Fibroblast of villous mesenchyme (primary cell): ENCODE measurements around the gene IL15. TPM values are rescaled to one million over a fixed set of nuclear protein-coding genes. Genes with fewer than 3 reads are reported as not detected.
A peak's percentile ranks its signal among the peaks of the same experiment; 100 is the strongest.

ENCODE experiments used
- DNase-seq: peaks from one replicate; pipeline ENCODE4 v3.0.0-alpha.2; 2010; ENCODE audit warnings: low read depth
- H3K4me3 ChIP-seq: 2 replicates; pipeline ENCODE4 v1.5.1; 2011; ENCODE audit warnings: low read depth, mild to moderate bottlenecking, low read length
- total RNA-seq: library from RNA; depleted of rRNA; stranded (reverse); fragments of >200 nt; gene quantifications from 2 replicates; pipeline ENCODE4 v1.2.3, GENCODE V29; 2012
- TF ChIP-seq, protein P1 (sequence below): IDR thresholded peaks from 2 replicates; pipeline ENCODE4 v1.5.1; 2012; ENCODE audit warnings: low read depth, mild to moderate bottlenecking, low read length; ENCODE audit not compliant: insufficient read depth

Gene IL15
- total RNA-seq, 1 donor = 9.5 TPM

DNA sequence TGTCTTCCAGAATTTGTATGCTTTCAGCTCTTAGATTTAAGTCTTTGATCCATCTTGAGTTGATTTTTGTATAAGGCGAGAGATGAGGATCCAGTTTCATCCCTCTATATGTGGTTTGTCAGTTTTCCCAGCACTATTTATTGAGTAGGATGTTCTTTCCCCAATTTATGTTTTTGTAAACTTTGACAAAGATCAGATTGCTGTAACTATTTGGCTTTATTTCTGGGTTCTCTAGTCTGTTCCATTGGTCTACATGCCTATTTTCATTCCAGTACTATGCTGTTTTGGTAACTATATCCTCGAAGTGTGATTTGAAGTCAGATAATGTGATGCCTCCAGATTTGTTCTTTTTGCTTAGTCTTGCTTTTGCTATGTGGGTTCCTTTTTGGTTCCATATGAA, 60.7 kb downstream of the IL15 start:
- TF ChIP-seq, protein P1, sequence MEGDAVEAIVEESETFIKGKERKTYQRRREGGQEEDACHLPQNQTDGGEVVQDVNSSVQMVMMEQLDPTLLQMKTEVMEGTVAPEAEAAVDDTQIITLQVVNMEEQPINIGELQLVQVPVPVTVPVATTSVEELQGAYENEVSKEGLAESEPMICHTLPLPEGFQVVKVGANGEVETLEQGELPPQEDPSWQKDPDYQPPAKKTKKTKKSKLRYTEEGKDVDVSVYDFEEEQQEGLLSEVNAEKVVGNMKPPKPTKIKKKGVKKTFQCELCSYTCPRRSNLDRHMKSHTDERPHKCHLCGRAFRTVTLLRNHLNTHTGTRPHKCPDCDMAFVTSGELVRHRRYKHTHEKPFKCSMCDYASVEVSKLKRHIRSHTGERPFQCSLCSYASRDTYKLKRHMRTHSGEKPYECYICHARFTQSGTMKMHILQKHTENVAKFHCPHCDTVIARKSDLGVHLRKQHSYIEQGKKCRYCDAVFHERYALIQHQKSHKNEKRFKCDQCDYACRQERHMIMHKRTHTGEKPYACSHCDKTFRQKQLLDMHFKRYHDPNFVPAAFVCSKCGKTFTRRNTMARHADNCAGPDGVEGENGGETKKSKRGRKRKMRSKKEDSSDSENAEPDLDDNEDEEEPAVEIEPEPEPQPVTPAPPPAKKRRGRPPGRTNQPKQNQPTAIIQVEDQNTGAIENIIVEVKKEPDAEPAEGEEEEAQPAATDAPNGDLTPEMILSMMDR = no peak
- peak; percentile 70 for DNase-seq
- no peak overlapping the region for H3K4me3 ChIP-seq

DNA sequence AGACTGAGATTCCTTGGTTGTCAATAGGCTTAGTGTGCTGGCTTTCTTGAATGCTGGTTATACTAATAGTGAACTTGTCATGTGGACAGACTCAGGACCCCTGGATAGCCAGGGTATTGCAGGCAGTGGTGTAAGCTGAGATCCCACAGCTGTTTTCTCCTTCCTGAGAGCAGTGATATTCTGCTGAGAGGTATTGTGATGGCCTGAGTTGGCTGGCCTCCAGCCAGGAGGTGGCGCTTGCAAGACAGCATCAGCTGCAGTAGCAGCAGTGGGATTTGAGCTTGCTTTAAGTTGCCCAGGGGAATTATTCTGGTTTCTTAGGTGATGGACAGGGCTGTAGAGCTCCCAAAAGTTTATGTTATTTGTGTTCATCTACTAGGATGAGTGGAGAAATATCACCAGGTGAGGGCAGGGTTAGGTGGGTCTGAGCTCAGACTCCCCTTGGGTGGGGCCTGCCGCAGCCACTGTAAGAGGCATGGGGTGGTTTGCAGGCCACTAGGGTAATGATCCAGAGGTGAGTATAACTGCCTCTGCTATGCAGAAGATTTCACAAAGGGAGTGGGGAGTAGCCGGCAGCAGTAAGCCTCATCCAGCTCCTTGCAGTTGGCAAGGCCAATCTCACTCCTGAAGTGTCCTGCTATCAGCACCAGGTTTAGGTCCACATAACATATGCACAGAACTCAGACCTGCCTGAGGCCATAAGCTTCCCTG, 66.2 kb downstream of the IL15 start:
- TF ChIP-seq, protein P1 = no peak
- no peak for DNase-seq
- H3K4me3 ChIP-seq = no peak overlapping the region

DNA sequence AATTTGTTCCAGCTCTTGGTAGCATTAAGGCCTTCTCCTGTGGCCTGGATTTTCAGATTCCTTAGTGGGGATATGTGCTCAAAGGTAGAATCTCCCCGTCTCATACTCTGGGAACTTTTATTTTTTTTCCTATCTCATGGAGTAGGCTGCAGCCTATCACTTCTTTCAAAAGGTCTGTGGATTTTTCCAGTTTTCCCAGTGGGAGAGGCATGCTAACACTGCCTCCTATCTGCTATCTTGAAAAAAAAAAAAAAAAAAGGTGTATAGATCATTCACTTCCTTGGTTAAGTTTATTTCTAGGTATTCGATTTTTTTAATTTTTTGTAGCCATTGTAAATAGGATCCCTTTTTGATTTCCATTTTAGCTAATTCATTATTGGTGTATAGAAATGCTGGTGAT, 67.1 kb downstream of the IL15 start:
- DNase-seq = no peak
- no peak overlapping the region for H3K4me3 ChIP-seq
- TF ChIP-seq, protein P1 = peak; percentile 34

DNA sequence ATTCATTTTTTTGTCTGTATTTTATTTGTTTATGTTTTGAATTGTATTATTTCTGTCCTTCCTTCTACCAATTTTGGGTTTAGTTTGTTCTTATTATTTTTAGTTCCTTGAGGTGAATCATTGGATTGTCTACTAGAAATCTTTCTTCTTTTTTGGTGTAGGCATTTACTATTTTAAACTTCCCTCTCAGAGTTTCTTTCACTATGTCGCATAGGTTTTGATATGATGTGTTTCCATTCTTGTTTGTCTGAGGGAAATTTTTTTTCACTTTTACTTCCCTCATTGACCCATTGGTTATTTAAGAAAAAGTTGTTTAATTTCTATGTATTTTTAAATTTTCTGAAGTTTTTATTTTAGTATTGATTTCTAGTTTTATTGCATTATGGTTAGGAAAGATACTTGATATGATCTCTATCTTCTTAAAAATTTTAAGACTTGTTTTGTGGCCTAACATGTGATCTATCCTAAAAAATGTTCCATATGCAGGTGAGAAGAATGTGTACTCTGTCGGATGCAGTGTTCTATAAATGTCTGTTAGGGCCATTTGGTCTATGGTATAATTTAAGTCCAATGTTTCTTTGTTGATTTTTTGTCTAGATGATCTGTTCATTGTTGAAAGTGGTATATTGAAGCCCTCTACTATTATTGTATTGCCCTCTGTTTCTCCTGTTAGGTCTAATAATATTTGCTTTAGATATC, 68.8 kb downstream of the IL15 start:
- H3K4me3 ChIP-seq = no peak overlapping the region
- no peak for DNase-seq
- TF ChIP-seq, protein P1 = no peak

DNA sequence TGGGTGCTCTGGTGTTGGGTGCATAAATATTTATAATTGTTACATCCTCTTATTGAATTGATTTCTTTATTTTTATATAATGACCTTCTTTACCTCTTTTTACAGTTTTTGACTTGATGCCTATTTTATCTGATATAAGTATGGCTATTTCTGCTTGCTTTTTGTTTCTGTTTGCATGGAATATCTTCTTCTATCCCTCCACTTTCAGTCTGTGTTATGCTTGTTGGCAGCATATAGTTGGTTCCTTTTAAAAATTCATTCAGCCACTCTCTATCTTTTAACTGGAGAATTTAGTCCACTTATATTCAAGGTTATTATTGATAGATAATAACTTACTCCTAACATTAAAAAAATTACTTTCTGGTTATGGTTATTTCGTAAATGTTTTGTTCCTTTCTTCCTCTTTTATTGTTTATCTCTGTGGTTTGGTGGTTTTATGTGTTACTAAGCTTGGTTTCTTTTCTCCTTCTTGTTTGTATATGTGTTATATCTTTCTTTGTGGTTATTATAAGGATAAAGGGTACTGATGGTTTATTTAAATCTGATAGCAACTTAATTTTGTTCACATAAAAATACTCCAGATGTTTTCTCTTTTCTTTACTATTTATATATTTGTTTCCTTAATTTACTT, 69.5 kb downstream of the IL15 start:
- peak; percentile 42 for DNase-seq
- TF ChIP-seq, protein P1 = no peak
- H3K4me3 ChIP-seq = no peak overlapping the region

DNA sequence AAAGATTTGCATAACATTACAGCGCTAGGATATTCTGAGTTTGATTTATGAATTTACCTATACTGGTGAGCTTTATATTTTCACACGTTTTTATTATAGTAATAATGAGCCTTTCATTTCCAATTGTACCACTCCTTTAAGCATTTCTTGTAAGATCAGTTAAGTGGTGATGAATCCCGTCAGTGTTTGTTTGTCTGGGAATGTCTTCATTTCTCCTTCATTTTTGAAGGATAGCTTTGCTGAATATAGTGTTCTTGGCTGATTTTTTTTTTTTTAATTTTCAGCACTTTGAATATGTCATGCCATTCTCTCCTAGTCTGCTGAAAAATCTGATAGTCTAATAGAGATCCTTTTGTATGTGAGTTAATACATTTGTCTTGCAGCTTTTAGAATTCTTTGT, 70.1 kb downstream of the IL15 start:
- no peak for DNase-seq
- no peak overlapping the region for H3K4me3 ChIP-seq
- TF ChIP-seq, protein P1 = no peak
